HepG2 (cell line): ENCODE measurements around the gene ITGAV. TPM values are rescaled to one million over a fixed set of nuclear protein-coding genes. Genes with fewer than 3 reads are reported as not detected.

Experiments used
- ATAC-seq: fragments of 200-7000 bp; cut with Tn5 transposase; 3 replicates; pipeline ENCODE4 v1.9.1; 2020; ENCODE audit warnings: mild to moderate bottlenecking, moderate library complexity
- BruUV-seq: library from RNA; stranded (reverse); fragments of 400-500 nt; replicated peaks from 2 replicates; lab custom pipeline; 2021; lab: Mats Ljungman, UMichigan
- CTCF ChIA-PET: fragments of 300-600 bp; formaldehyde crosslinking; extraction: SDS; loops from one replicate; lab custom pipeline; 2021; ENCODE audit warnings: low total read pairs, inconsistent platforms, low intra/inter-chr PET ratio; lab: Yijun Ruan, JAX
- POLR2A ChIA-PET: fragments of 350-600 bp; sonication (Branson Sonifier 250); formaldehyde crosslinking; loops from one replicate; lab custom pipeline; 2020; ENCODE audit warnings: antibody characterized with exemption, inconsistent platforms; lab: Yijun Ruan, JAX
- DNase-seq: peaks from one replicate; pipeline ENCODE4 v3.0.0-alpha.2; 2015; ENCODE audit warnings: low spot score
- FAIRE-seq: peaks from 3 replicates; lab custom pipeline; 2011; peaks lifted over from hg19 to GRCh38; lab: Jason Lieb, UNC
- H2AFZ ChIP-seq: one replicate; pipeline ENCODE4 v1.6.1; 2011; ENCODE audit warnings: low read length, inconsistent platforms
- H3K27ac ChIP-seq: fragments of 300-600 bp; 3 replicates; pipeline ENCODE4 v1.8.0; 2011; ENCODE audit warnings: mixed run types, mild to moderate bottlenecking, mixed read lengths, low read length, inconsistent platforms; ENCODE audit not compliant: insufficient read depth; ENCODE audit errors: extremely low read length
- H3K27me3 ChIP-seq, 2 experiments: fragments of 200-600 bp in 1 of 2; 2 replicates in 1 of 2; 3 replicates in 1 of 2; pipeline versions ENCODE4 v1.6.0 to v1.8.0; 2011; ENCODE audit warnings: low read length in 2 of 2, mild to moderate bottlenecking in 2 of 2, moderate library complexity in 2 of 2, inconsistent platforms in 1 of 2; ENCODE audit not compliant: insufficient read depth in 2 of 2, control insufficient read depth in 1 of 2
- H3K36me3 ChIP-seq, 2 experiments: fragments of 200-600 bp in 1 of 2; replicated peaks in 1 of 2; 2 replicates in 1 of 2; 3 replicates in 1 of 2; pipeline versions ENCODE4 v1.5.1 to v1.8.0; 2011; ENCODE audit warnings: low read length in 2 of 2, inconsistent platforms in 1 of 2; ENCODE audit not compliant: insufficient read depth in 2 of 2, control insufficient read depth in 1 of 2
- H3K4me1 ChIP-seq: 2 replicates; pipeline ENCODE4 v1.5.1; 2012; ENCODE audit warnings: low read length, inconsistent platforms; ENCODE audit not compliant: insufficient read depth
- H3K4me2 ChIP-seq: 2 replicates; pipeline ENCODE4 v1.6.0; 2011; ENCODE audit warnings: low read depth, low read length, inconsistent platforms
- H3K4me3 ChIP-seq, 3 experiments: fragments of 200-600 bp in 1 of 3; sonication (generic), shearing (Covaris generic) in 1 of 3; replicated peaks in 1 of 3; 2 replicates each; pipeline ENCODE4 v1.5.1; 2011 to 2016; ENCODE audit warnings: low read length in 3 of 3, inconsistent platforms in 2 of 3, low read depth in 2 of 3, mild to moderate bottlenecking in 2 of 3, control low read depth in 1 of 3, mixed read lengths in 1 of 3; ENCODE audit not compliant: insufficient read depth in 1 of 3
- H3K79me2 ChIP-seq: one replicate; pipeline ENCODE4 v1.6.1; 2011; ENCODE audit warnings: low read length, inconsistent platforms; ENCODE audit not compliant: insufficient read depth
- H3K9ac ChIP-seq: 2 replicates; pipeline ENCODE4 v1.6.0; 2011; ENCODE audit warnings: mild to moderate bottlenecking, low read depth, low read length, inconsistent platforms; ENCODE audit not compliant: insufficient read depth
- H3K9me3 ChIP-seq: 2 replicates; pipeline ENCODE4 v1.5.1; 2012; ENCODE audit warnings: mild to moderate bottlenecking, low read length
- H4K20me1 ChIP-seq: 2 replicates; pipeline ENCODE4 v1.6.0; 2011; ENCODE audit warnings: inconsistent platforms, mild to moderate bottlenecking, low read length, moderate library complexity; ENCODE audit not compliant: insufficient read depth
- MTF2 ChIP-seq: sonication (generic); formaldehyde crosslinking; IDR thresholded peaks from 2 replicates; pipeline ENCODE4 v1.5.0; 2020; ENCODE audit warnings: missing genetic modification reagents, borderline replicate concordance
- ONECUT2 ChIP-seq: sonication (generic); formaldehyde crosslinking; IDR thresholded peaks from 2 replicates; pipeline ENCODE4 v1.4.0; 2020; ENCODE audit warnings: missing genetic modification reagents
- PCBP1 ChIP-seq: fragments of 200-400 bp; formaldehyde crosslinking; IDR thresholded peaks from 2 replicates; pipeline ENCODE4 v1.6.1; 2017; ENCODE audit warnings: mild to moderate bottlenecking, low read depth, low read length, borderline replicate concordance
- RORA ChIP-seq: sonication (generic); formaldehyde crosslinking; IDR thresholded peaks from 2 replicates; pipeline ENCODE4 v1.5.0; 2020; ENCODE audit warnings: mild to moderate bottlenecking, missing genetic modification reagents, moderate library complexity
- SAFB2 ChIP-seq: sonication (generic); formaldehyde crosslinking; IDR thresholded peaks from 2 replicates; pipeline ENCODE4 v1.5.1; 2020; ENCODE audit warnings: missing genetic modification reagents, low read depth, mild to moderate bottlenecking, borderline replicate concordance
- TAF1 ChIP-seq: sonication (generic); formaldehyde crosslinking; IDR thresholded peaks from 2 replicates; pipeline ENCODE4 v1.4.0; 2020; ENCODE audit warnings: missing genetic modification reagents
- UBTF ChIP-seq: sonication (generic); formaldehyde crosslinking; IDR thresholded peaks from 2 replicates; pipeline ENCODE4 v1.4.0; 2020; ENCODE audit warnings: mild to moderate bottlenecking, missing genetic modification reagents
- ZNF143 ChIP-seq: sonication (generic); formaldehyde crosslinking; IDR thresholded peaks from 2 replicates; pipeline ENCODE4 v1.4.0; 2020; ENCODE audit warnings: missing genetic modification reagents
- ZNF766 ChIP-seq: sonication (generic); formaldehyde crosslinking; IDR thresholded peaks from 2 replicates; pipeline ENCODE4 v1.5.0; 2020; ENCODE audit warnings: missing genetic modification reagents, borderline replicate concordance
- in situ Hi-C: cut with HindIII; loops from 2 replicates; pipeline ENCODE4 v1.10.0; 2017; ENCODE audit warnings: low pct_unique_long_range_greater_than_20kb; ENCODE audit not compliant: extremely low pct_ligation_motif_present
- intact Hi-C: fragments of 100-400 bp; cut with micrococcal nuclease; formaldehyde crosslinking; loops from one replicate; pipeline ENCODE4 v1.10.0; 2022; ENCODE audit not compliant: unreplicated experiment
- polyA plus RNA-seq, 8 experiments: library from polyadenylated mRNA; depleted of rRNA in 3 of 8; stranded (reverse) in 7 of 8; unstranded in 1 of 8; fragments of >200 nt; fragmentation: Illumina TruSeq in 4 of 8; extraction: Trizol in 4 of 8; gene quantifications; 2 replicates each; pipeline versions ENCODE4 v1.2.1 to v1.2.3, GENCODE V29; 2011 to 2016; ENCODE audit warnings: low read depth in 4 of 8, missing spikeins in 1 of 8, mixed read lengths in 1 of 8; ENCODE audit not compliant: insufficient read depth in 1 of 8
- total RNA-seq, 5 experiments: library from RNA; depleted of rRNA; stranded (reverse); fragments of >200 nt; fragmentation: Illumina TruSeq; extraction: Trizol; gene quantifications; 2 replicates each; pipeline ENCODE4 v1.2.3, GENCODE V29; 2016; ENCODE audit warnings: low read depth in 1 of 5
- TF ChIP-seq, protein P1 (sequence below): IDR thresholded peaks from 2 replicates; pipeline ENCODE4 v1.6.1; 2016; ENCODE audit warnings: control low read depth
- TF ChIP-seq, protein P2 (sequence below), 2 experiments: sonication (generic) in 1 of 2; formaldehyde crosslinking in 1 of 2; IDR thresholded peaks; 2 replicates each; pipeline versions ENCODE4 v1.5.1 to v1.6.1; 2011 to 2020; ENCODE audit warnings: borderline replicate concordance in 1 of 2, low read depth in 1 of 2, low read length in 1 of 2, mild to moderate bottlenecking in 1 of 2, missing genetic modification reagents in 1 of 2, moderate library complexity in 1 of 2

ITGAV gene
- total and polyA plus RNA-seq, 2 of the 13 experiments (the other 11 are each of a cell fraction or from before 2014, with no cell fraction given), result 59.1 to 60.4 TPM

- in situ Hi-C loops (loop anchor here (5.0 kb wide), 1 partner anchor 138 kb away; no protein-coding TSS in a partner anchor), intact Hi-C loops (loop anchor here (2.0 kb wide), 1 partner anchor 49 kb away; the partner anchor contains the start of gene ITGAV)
- H3K27me3 ChIP-seq, result no peaks in the 10 kb centered on the region
- no peak for FAIRE-seq
- H4K20me1 ChIP-seq, result no peaks in the 10 kb centered on the region
- no peak for DNase-seq
- ATAC-seq, result no peak
- H3K36me3 ChIP-seq, result peaks cover 19 to 51% of the 10 kb centered on the region in 2 experiments
- H3K4me3 ChIP-seq, result no peak overlapping the region
- no peak overlapping the region for H3K9ac ChIP-seq
- no peak overlapping the region for H2AFZ ChIP-seq
- ChIA-PET POLR2A (interaction anchor here (1.2 kb wide), 1 partner anchor 154 kb away, joined by 4 read pairs; the partner anchor contains the start of gene ZC3H15), CTCF (interaction anchor here (3.3 kb wide), 1 partner anchor 136 kb away, joined by 57 read pairs; no protein-coding TSS in a partner anchor)
- H3K79me2 ChIP-seq, result no peaks in the 10 kb centered on the region
- H3K4me1 ChIP-seq, result no peaks in the 10 kb centered on the region
- no peak overlapping the region for H3K4me2 ChIP-seq
- H3K9me3 ChIP-seq, result no peaks in the 10 kb centered on the region
- BruUV-seq, result no TSS peak
- TF ChIP-seq ZNF143 (CRISPR knock-in tag) (no peak), TAF1 (CRISPR knock-in tag) (no peak), ONECUT2 (no peak), MTF2 (CRISPR knock-in tag) (no peak), SAFB2 (CRISPR knock-in tag) (no peak), PCBP1 (no peak), UBTF (CRISPR knock-in tag) (no peak), RORA (CRISPR knock-in tag) (no peak), ZNF766 (CRISPR knock-in tag) (no peak)
- TF ChIP-seq, protein P1, sequence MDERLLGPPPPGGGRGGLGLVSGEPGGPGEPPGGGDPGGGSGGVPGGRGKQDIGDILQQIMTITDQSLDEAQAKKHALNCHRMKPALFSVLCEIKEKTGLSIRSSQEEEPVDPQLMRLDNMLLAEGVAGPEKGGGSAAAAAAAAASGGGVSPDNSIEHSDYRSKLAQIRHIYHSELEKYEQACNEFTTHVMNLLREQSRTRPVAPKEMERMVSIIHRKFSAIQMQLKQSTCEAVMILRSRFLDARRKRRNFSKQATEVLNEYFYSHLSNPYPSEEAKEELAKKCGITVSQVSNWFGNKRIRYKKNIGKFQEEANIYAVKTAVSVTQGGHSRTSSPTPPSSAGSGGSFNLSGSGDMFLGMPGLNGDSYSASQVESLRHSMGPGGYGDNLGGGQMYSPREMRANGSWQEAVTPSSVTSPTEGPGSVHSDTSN (CRISPR knock-in tag), result no peak
- TF ChIP-seq, protein P2, sequence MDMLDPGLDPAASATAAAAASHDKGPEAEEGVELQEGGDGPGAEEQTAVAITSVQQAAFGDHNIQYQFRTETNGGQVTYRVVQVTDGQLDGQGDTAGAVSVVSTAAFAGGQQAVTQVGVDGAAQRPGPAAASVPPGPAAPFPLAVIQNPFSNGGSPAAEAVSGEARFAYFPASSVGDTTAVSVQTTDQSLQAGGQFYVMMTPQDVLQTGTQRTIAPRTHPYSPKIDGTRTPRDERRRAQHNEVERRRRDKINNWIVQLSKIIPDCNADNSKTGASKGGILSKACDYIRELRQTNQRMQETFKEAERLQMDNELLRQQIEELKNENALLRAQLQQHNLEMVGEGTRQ (IDR thresholded peaks at IDR 0.05; ENCODE audit: low read depth, low read length), result no peak
- TF ChIP-seq, protein P2 (CRISPR knock-in tag; IDR thresholded peaks at IDR 0.05; ENCODE audit: borderline replicate concordance), result no peak
- TF ChIP-seq, all 625 proteins: peak for 0
- no peak overlapping the region for H3K27ac ChIP-seq
Observed at GRCh38 chr2:186639939-186640338, 50.1 kb downstream of the ITGAV start.
